Measurements from ENCODE around the gene TPCN2.

TPCN2 gene

DNA sequence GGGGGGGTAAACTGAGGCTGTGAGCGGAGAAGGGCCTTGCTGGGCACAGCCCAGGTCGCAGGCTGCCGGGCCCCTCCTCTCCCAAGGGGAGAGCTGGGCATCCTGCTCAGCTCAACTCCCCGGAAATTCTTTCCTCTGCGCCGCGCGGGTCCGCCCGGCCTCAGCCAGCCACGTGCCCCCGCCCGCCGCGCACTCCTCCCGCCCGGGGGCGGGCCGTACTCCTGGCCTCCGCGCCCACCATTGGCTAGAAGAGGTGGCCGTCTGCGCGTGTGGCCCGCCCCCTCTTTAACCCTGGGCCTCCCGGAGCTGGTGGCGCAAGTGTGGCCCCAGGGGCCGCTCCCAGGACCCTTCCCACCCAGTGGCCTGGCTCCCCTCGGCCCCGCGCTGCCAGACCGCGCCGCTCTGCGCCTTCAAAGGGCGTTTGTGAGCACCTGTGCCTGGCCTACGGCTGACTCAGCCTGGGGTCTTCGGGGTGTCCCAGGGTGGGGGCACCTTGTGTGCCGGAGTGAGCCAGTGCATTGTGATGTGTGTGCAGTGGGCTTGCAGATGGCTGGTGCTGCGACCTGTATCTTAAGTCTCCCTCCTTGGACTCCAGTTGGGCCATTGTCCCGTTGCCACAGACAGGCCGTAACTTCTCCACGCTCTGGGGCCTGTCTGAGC is 37.6 kb upstream of the TPCN2 start:
- peak; percentile 94 for DNase-seq (ENCODE audit: low spot score)

DNA sequence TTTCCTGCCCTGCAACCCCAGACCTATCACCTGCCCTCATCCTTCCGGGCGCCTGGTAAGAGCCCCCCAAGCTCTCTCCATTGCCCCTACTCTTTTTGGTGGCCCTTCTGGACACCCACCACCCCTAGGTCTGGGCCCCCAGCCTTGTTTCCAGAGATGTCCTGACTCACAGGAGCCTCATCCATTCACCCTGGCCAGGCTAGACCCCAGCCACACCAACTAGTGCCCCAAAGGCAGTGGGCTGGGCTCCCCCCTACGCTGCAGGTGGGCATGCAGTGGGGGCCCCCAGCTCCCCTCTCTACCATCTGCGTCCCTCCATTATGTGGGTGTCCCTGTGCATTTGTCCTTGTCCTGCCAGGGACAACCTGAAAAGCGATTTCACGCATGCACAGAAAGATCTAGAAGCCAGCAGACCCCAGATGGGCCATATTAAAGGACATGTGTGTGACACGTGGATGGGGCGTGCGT is 37.1 kb upstream of the TPCN2 start:
- no peak for DNase-seq (ENCODE audit: low spot score)

DNA sequence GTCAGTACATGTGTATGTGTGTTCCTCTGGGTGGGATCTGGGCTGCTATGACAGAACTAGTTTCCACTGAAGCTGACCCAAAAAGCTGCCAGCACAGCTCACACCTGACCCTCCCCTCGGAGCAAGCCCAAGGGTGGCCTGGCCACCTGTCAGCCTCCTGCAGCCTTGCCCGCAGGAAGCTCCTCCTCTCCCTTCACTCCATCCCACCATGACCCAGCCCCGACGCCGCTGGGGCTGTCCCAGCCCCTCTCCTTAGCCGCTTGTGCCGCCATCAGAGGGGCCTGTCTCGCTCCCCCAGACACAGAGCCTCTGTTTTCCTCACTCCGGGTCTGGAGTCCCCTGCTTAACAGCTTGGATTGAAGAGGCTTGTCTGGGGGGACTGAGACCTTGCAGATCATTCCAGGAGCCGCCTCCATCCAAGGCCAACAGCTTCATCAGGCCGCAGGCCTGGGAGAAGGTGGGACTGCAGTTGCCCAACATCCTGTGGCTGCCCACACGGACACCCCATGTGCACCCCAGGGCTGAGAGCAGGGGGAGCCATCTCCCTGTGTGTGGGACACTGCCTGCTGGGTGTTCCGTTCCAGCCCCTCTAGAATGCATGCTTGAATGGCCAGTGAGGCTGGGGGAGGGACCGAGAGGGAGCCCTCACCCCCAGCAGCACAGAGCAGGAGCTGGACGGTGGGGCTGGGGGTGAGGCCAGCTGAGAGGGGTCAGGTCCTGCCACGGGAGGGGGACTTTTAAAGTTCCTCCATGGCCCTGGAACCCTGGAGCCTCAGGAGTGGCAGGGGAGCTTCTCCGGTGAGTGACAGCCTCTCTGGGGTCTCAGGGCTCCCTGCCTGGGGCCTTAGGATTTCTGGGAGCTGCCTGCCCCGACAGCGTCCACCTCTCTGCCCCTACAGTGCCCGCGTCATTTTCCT is 36.4 kb upstream of the TPCN2 start:
- DNase-seq (ENCODE audit: low spot score), result peak; percentile 41

DNA sequence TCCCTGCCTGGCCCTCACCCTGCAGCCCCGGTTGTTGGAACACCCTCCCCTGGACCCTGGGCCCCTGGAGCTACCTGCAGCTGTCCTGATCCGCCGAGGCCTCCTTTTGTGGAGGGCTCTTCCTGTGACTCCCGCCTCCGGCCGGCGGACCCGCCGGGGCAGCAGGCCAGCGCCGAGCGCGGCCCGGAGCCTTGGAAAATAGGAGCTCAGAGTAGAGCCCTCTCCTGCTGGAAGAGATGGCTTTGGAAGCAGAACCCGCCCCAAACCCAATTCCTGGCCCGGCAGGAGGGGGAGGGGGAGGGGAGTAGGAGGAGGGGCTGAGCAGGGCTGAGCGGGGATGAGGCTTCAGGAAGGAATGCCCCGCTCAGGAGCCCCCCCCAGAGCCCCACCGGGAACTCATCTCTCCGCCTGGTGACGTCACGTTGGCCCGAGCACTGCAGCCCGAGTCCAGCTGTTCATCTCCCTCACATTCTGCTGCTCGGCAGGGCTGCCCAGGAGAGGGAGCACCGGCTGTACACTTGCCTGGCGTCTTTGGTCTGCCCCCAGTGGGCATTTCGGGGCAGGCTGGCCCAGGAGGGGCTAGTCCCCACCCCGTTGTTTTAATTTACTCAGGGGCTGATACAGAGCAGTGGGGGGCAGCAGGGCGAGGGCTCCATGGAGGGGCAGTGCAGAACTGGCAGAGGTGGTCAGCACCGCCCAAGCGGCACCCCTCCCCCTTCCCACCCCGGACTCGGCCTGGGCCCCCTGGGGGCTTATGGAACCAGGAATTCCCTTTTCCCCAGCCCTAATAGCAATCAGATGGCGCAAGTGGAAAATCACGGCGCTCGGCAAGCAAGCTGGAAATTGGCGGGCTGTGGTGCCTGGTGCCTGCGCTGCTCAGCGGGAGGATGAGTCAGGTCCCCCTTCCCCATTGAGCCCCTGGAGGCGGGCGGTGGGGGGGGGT is 35.5 kb upstream of the TPCN2 start, which contains the start of gene MRGPRF:
Gene MRGPRF (minus strand): TSS at position 238 of the 943 bp plus-strand sequence. CDS start 3,345 bp downstream, outside the sequence.
- peak; percentile 93 for DNase-seq (ENCODE audit: low spot score)

DNA sequence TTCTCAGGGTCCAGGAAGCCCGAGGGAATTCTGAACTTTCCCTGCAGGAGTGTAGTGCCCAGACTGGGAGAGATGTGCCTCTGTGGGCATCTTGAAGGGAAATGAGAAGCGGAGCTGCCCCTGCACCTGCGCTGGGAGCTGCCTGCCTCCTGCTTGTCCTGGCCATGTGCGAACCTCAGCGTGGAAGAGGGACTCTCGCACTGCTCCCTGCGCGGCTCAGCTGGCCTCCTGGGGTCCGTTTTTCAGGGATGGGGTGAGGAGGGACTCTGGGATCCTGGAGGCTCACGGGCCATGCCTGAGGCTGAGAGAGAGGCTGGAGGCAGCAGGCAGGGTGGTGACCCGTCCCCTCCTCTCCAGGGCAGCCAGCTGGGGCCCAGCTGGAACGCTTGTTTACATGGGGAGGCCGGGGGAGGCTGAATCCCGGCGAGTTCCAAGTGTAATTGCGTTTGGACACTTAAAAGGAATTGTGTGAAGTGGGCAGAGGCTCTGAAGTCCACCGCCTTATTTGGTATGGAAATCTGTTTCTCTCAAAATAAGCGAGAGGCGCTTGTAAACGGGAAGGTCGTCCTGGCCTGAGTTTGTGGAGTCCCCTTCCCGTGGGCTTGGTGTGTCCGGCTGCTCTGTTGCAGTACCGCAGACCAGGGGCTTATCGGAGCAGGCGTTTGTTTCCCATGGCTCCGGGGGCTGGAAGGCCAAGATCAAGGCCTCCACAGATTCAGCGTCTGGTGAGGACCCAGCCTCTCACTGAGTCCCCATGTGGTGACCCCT is 34.5 kb upstream of the TPCN2 start:
- DNase-seq (ENCODE audit: low spot score), result peak; percentile 36

DNA sequence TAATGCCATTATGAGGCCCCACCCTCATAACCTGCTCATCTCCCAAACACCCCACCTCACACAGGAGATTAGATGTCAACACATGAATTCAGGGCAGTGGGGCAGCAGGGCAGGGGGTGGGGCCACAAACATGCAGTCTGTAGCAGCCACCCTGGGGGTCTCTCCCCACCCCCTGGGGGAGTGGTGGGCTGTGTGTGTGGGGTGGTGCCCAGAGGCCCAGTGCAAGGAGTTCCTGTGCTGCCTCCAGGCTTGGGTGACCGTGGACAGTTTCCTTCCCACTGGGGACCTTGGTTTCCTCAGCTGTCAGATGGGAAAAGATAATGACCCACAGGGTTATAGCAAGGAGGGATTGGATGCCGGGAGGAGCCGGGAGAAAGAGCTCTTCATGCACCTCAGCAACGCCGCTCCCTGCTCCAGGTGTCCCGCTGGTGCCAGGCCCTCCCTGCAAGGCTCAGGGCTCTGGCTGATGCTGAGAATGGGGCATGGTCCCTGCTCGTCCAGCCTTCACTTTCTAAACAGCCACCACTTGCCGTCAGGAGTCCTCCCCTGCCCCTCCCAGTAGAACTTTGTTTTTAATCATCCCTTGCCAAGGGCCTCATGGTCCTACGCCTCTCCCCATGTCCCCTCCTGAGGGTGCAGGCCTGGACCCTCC is 33.7 kb upstream of the TPCN2 start:
- DNase-seq (ENCODE audit: low spot score), result no peak

DNA sequence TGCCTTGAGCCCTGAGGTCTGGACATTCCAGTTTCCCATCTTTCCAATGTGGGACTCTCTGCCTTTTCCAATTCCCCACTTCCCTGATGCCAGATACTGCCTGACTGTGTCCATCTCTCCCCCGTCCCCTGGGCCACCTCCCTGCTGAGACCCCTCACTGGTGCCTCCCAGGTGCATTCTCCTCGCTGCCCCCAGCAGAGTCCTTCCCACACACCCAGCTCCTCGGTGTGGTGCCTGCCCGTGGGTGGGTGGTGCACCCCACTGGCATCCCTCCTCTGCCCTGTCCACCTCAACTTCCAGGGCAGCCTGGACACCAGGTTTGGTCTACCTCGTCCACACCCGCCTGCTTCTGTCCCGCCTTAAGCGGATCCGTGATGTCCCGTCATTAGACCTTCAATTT is 30.8 kb upstream of the TPCN2 start:
- DNase-seq (ENCODE audit: low spot score), result no peak

DNA sequence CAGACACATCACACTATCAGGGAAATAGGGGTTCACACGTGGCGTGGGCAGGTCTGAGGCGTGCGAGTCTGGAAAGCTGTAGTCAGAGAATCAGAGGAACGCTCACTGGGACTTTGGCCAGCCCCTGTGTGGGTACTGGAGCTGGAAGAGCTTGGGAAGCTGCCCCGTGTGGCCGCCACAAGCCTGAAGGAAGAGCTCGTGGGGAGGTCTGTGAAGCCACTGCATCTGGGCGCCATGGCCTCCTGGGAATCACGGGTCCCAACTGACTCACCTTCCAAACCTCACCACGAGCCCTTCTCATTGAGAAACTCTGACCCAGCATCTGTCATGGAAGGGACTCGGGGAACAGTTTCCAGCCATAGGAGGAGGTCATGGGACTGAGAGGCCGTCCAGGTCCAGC is 29.8 kb upstream of the TPCN2 start:
- peak; percentile 80 for DNase-seq (ENCODE audit: low spot score)

DNA sequence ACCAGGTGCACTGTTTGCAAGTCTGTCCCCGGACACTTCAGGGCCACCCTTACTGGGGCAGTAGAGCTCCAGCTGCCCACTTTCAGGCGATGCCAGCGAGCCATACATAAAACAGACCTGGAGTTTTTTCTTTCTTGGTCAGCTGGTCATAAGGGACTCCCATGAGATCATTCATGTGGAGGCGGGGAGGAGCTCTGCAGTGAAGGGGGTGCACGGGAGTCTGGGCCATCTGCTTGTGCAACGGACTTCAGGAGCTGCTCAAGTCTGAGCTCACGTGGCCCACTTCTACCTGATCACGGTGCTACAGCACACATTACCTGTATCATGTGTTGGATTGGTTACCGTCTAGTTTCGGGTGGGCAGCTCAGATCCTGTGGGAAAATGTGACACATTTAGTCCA is 26.5 kb upstream of the TPCN2 start:
- DNase-seq (ENCODE audit: low spot score), result no peak

DNA sequence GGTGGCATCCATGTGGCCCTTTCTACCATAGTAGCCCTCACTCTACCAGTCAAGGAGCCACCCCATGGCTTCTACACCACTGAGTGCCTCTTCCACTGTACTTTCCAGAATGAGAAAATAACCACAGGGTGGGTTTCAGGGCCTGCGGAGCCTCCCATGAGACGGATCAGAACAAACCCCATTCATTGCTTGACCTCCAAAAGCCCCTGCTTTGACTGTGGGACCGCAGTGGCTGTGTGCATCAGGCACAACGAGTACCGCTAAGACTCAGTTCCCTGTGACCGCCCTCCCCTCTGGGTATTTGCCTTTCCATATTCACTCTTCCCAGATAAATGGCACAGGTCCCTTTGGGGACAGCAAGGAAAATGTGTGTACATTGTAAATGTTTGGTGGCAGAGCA is 24.2 kb upstream of the TPCN2 start:
- DNase-seq (ENCODE audit: low spot score), result no peak

DNA sequence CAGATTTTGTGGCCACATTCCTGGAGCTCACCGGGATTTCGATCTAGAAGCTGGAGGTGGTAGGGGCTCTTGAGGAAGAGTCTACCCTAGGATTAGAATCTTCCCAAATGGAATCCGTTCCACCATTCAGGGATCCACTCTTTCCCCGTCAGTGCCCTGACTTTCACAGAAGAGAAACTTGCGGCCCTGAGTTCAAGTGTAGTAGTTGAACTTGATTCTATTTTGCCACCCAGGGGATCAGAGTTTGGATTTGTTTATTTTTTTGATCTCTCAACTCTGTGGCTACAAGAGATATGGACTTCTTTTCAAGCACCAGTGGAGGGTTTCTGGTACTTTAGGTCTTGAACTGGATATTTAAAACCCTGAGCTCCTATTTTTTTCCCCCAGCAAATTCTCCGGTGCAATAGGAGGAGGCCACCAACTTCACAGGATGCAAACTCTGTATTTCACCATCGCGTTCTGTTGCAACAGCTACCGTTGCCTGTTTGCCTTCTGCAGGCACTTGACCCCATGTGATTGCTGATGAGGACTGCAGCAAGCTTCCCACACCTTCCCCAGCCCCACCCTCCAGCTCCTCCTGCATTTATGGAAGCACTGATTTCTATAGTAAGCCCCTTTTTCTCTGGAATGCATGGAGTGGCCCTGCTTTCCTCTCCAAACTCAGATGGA is 20.9 kb upstream of the TPCN2 start:
- no peak for DNase-seq (ENCODE audit: low spot score)

DNA sequence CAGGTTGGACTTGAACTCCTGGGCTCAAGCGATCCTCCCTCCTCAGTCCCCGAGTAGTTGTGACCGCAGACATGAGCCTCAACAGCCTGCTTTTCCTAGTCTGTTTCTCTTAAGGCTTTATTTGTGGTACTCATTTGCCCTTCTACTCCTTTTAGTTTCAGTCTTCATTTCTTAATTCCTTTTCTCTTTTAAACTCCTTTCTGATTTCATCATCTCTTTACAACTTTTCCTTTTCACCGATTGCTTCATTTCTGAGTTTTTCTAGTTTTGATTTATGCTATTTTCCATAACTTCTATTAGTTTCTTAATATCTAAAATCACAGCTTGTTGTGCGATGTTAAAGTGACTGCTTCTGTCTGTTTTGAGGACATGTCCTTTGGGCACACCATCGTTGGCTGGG is 18.4 kb upstream of the TPCN2 start:
- DNase-seq (ENCODE audit: low spot score), result no peak

DNA sequence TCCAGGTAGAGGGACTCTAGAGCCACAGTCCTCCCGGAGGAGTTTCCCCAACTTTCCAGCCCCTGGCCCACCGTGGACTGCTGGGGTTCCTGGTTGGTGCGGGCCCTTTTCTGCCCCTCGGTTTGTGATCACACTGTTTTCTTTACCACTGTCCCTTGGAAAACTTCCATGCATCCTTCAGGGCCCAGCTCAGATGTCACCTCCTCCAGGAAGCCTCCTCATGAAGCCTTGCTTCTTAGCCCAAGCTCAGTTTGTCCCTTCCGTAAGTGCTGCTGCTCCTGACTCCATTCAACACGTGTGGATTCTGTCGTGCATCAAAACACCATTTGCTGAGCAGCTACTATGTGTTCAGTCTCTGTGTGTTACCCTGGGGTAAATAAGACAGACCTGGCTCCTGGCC is 15.9 kb upstream of the TPCN2 start:
- no peak for DNase-seq (ENCODE audit: low spot score)

DNA sequence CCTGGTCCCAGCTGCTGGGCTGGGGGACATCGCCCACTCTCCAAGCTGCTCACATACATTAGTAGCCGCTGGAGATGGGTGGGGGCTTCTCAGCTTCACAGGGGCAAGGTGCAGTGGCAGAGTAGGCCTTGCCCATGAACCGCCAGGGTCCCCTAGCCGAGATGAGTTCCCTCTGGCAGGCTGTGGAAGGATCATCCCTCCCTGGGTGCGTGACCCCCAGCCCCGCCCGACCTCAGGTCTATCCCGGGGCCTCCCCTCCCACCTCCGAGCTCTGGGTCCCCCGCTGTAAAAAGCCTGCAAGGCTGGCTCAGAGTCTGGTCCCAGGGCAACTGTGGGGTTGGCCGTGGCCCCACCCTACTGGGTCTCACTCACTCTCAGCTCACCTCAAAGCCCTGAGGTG is 15.3 kb upstream of the TPCN2 start:
- no peak for DNase-seq (ENCODE audit: low spot score)

DNA sequence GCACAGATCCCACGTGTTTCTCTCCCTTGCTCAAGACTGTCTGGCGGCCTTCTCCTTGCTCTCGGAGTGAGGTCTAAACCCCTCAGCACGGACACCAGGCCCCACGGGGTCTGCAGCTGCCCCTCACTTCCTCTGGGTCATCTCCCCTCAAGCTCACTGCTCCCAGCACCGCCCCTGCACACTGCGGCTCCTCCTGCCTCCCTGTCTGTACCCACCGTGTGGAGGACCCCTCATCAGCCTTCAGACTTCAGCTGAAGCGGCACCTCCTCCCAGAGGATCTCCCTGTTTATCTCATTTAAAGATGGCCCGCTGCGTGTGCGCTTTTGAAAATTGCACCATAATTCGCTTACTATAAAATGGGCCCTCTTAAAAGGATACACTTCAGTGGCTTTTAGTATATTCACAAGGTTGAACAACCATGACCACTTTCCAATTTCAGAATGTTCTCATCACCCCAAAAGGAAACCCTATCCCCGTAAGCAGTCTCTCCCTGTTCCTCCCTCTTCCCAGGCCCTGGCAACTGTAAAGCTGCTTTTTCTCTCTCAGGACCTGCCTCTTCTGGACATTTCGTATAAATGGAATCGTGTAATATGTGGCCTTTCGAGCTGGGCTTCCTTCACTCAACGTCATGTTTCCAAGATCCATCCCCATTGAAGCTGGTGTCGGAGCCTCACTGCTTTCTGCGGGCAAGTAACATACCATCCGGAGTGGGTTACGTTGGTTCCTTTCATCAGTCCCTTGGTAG is 14.4 kb upstream of the TPCN2 start:
- DNase-seq (ENCODE audit: low spot score), result no peak

DNA sequence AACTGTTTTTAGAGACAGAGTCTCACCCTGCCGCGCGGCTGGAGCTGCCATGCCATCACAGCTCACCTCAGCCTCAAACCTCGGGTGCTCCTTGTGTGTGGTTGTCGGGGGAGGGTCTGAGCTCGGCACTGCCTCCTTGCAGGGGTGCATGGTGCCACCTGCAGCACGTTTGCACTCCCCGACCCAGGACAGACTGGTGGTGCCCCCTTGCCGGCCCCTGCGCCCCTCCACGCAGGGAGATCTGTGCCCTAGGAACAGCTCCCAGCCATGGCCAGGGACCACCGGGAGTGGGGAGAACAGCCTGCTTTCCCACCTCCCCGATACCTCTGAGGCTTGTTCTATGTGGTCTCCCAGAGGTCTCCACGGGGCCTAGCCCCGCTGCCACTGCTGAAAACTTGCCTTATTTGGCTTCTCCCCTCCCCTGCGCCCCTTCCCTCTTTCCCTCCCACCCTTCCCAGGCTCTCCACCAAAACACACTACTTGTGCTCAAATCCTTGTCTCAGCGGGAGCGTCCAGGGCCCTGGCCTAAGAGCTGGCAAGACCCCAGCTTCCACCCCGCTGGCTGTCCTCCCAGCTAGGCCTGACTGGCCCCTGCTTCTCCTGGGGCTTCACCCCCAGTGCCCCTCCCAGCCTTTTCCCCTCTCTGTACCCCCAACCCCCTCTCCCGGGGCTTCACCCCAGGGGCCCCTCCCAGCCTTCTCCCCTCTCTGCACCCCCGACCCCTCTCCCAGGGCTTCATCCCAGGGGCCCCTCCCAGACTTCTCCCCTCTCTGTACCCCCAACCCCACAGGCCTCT is 13.4 kb upstream of the TPCN2 start:
- DNase-seq (ENCODE audit: low spot score), result no peak

DNA sequence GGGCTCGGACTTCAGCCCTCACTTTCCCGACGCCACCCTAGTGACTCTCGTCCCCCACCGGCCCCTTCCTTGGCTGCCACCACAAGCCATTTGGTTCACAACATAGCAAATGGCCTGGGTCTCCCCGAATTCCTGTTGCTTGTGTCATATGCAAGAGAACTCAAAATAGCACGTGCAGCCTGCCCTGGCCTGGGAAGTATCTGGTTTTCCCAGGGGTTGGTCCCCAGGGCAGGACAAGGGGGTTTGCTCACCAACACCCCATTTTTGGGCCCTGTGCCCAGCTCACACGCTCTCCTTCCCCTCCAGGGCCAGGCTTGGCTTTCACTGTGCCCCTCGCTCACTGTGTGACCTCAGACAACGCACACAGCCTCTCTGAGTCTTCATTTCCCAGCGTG is 12.8 kb upstream of the TPCN2 start:
- DNase-seq (ENCODE audit: low spot score), result no peak

DNA sequence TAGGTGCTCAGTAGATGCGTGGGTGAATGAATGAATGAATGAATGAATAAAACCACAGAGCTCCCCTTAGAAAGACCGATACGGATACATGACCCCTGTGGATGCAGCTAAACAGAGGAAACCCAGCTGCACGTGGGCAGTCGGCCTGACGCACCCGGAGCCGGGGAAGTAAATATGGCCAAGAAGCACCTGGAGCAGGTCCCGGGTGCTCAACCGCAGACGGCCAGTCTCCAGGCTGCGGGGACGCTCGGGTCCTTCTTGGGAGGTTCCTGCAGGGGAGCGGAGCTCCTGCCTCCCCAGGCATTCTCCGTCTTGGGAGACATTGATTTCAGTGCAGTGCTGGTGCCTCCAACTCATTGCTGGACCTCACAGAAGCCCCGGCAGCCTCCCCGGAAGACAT is 11.7 kb upstream of the TPCN2 start:
- no peak for DNase-seq (ENCODE audit: low spot score)

DNA sequence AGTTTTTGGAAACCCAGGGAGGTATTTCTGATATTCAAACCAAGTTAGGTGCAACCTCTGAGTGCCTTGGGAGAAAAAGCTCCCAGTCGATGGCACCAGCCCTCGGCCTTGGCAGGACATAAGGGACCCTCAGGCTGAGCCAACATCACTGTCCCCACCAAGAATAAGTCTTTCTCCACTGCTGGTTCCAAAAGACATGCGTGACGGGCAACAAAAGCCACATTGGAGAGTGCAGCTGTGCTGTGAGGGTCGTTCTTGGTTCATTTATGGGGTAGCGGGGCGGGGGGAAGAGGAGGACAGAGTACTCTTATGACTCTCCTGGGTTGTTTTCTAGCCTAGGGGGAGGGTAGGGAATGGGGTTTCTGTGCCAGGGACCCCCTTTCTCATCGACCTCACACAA is 11.2 kb upstream of the TPCN2 start:
- DNase-seq (ENCODE audit: low spot score), result no peak
